Measurements from ENCODE around the gene ULK2. TPM values are rescaled to one million over a fixed set of nuclear protein-coding genes. Genes with fewer than 3 reads are reported as not detected.
A peak's percentile ranks its signal among the peaks of the same experiment; 100 is the strongest.

The ULK2 gene
- polyA plus RNA-seq, 1 of the 3 experiments (the other 2 are of a cell fraction), result 18.0 TPM

- Histone ChIP-seq H2AFZ (ENCODE audit: low read depth) (no peak overlapping the region), H3K27ac (ENCODE audit: low read depth in 2 of 2, low read length in 1 of 2) (no peak overlapping the region), H4K20me1 (ENCODE audit: insufficient read depth) (no peaks in the 10 kb centered on the region), H3K79me2 (ENCODE audit: insufficient read depth) (no peaks in the 10 kb centered on the region), H3K9me2 (no peaks in the 10 kb centered on the region), H3K4me1 (ENCODE audit: control insufficient read depth in 1 of 2, insufficient read depth in 2 of 2, low read depth in 1 of 2, low read length in 1 of 2) (no peaks in the 10 kb centered on the region; a peak in 1 of 4 replicates), H3K9ac (no peak overlapping the region), H3K4me3 (ENCODE audit: low read depth in 2 of 2, low read length in 1 of 2) (no peak overlapping the region), H3K9me3 (no peaks in the 10 kb centered on the region), H3F3A (replicated peaks; ENCODE audit: insufficient read depth) (peaks cover 4% of the 10 kb centered on the region), H3K27me3 (ENCODE audit: insufficient read depth) (no peaks in the 10 kb centered on the region), H3K4me2 (no peak overlapping the region), H3K36me3 (replicated peaks in 1 of 2; ENCODE audit: control insufficient read depth in 1 of 2, insufficient read depth in 2 of 2, low read length in 1 of 2) (peaks cover 26 to 33% of the 10 kb centered on the region in 2 experiments)
- CTCF ChIA-PET, result interaction anchor here (0.9 to 2.0 kb wide), 3 partner anchors 22 to 425 kb away, joined by 3 to 5 read pairs (median 3); partner anchors contain the start of gene B9D1
- POLR2A ChIA-PET, result no interaction called here
- 96% methylated on average over 7 of the region's 7 CpGs for WGBS (ENCODE audit: low lambda C conversion rate)
- TF ChIP-seq RAD21 (IDR thresholded peaks at IDR 0.05; ENCODE audit: low read length), result no peak
- TF ChIP-seq NFIC (IDR thresholded peaks at IDR 0.05; ENCODE audit: borderline replicate concordance), result no peak
- DNase-seq, result no peak
These were observed 79.9 kb downstream of the ULK2 start for GRCh38 chr17:19787733-19788357.

GRCh38 chr17:19785854-19786253, 81.9 kb downstream of the ULK2 start:
- no peaks in the 10 kb centered on the region for H3K9me3 ChIP-seq
- H3K36me3 ChIP-seq (replicated peaks in 1 of 2; ENCODE audit: control insufficient read depth in 1 of 2, insufficient read depth in 2 of 2, low read length in 1 of 2), result peaks cover 22 to 36% of the 10 kb centered on the region in 2 experiments
- H3K27me3 ChIP-seq (ENCODE audit: insufficient read depth), result no peaks in the 10 kb centered on the region
- ChIA-PET CTCF (interaction anchor here (1.1 kb wide), 1 partner anchor 273 kb away, joined by 3 read pairs; no protein-coding TSS in a partner anchor), POLR2A (no interaction called here)
- TF ChIP-seq CTCF (IDR thresholded peaks at IDR 0.05), result peak; percentile 34
- no peak for TF ChIP-seq FOXJ3 (CRISPR knock-in tag; IDR thresholded peaks at IDR 0.05)
- no peaks in the 10 kb centered on the region for H3K79me2 ChIP-seq (ENCODE audit: insufficient read depth)
- 71% methylated on average over 4 of the region's 4 CpGs for WGBS (ENCODE audit: low lambda C conversion rate)
- no peak overlapping the region for H3K4me3 ChIP-seq (ENCODE audit: low read depth in 2 of 2, low read length in 1 of 2)
- H3K4me1 ChIP-seq (ENCODE audit: control insufficient read depth in 1 of 2, insufficient read depth in 2 of 2, low read depth in 1 of 2, low read length in 1 of 2), result no peaks in the 10 kb centered on the region; a peak in 1 of 4 replicates
- no peaks in the 10 kb centered on the region for H3K9me2 ChIP-seq
- no peaks in the 10 kb centered on the region for H4K20me1 ChIP-seq (ENCODE audit: insufficient read depth)
- H3F3A ChIP-seq (replicated peaks; ENCODE audit: insufficient read depth), result peaks cover 4% of the 10 kb centered on the region
- no peak overlapping the region for H3K4me2 ChIP-seq
- no peak overlapping the region for H2AFZ ChIP-seq (ENCODE audit: low read depth)
- H3K9ac ChIP-seq, result no peak overlapping the region
- H3K27ac ChIP-seq (ENCODE audit: low read depth in 2 of 2, low read length in 1 of 2), result no peak overlapping the region
- no peak for DNase-seq

GRCh38 chr17:19781488-19782458, 86.0 kb downstream of the ULK2 start:
- Histone ChIP-seq H3K27me3 (ENCODE audit: insufficient read depth) (no peaks in the 10 kb centered on the region), H3K27ac (ENCODE audit: low read depth in 2 of 2, low read length in 1 of 2) (no peak overlapping the region), H2AFZ (ENCODE audit: low read depth) (no peak overlapping the region), H3K9me3 (no peaks in the 10 kb centered on the region), H3K36me3 (replicated peaks in 1 of 2; ENCODE audit: control insufficient read depth in 1 of 2, insufficient read depth in 2 of 2, low read length in 1 of 2) (peaks cover 32 to 37% of the 10 kb centered on the region in 2 experiments), H3K4me2 (no peak overlapping the region), H3K4me1 (ENCODE audit: control insufficient read depth in 1 of 2, insufficient read depth in 2 of 2, low read depth in 1 of 2, low read length in 1 of 2) (no peaks in the 10 kb centered on the region), H4K20me1 (ENCODE audit: insufficient read depth) (no peaks in the 10 kb centered on the region), H3F3A (replicated peaks; ENCODE audit: insufficient read depth) (peaks cover 4% of the 10 kb centered on the region), H3K4me3 (ENCODE audit: low read depth in 2 of 2, low read length in 1 of 2) (no peak overlapping the region), H3K79me2 (ENCODE audit: insufficient read depth) (no peaks in the 10 kb centered on the region), H3K9me2 (no peaks in the 10 kb centered on the region), H3K9ac (no peak overlapping the region)
- POLR2A ChIA-PET, result no interaction called here
- TF ChIP-seq EZH2phosphoT487 (IDR thresholded peaks at IDR 0.05; ENCODE audit: borderline replicate concordance, low read depth) (no peak), CHD2 (IDR thresholded peaks at IDR 0.05; ENCODE audit: low read length, partially characterized antibody) (no peak), RCOR1 (IDR thresholded peaks at IDR 0.05; ENCODE audit: low read length) (no peak), JUND (IDR thresholded peaks at IDR 0.05) (no peak)
- 91% methylated on average over 9 of the region's 9 CpGs for WGBS (ENCODE audit: low lambda C conversion rate)
- DNase-seq, result no peak
- CTCF ChIA-PET, result interaction anchor here (1.3 to 8.8 kb wide), 4 partner anchors 14 to 269 kb away, joined by 4 to 63 read pairs (median 9); no protein-coding TSS in a partner anchor

All from SK-N-SH (cell line).